Right lobe of liver (tissue), 6 donors: ENCODE results near the gene THSD7B. TPM values are rescaled to one million over a fixed set of nuclear protein-coding genes. Genes with fewer than 3 reads are reported as not detected.

Source experiments
- ATAC-seq, 4 donors: fragments of 200-7000 bp; cut with Tn5 transposase; one replicate each; pipeline ENCODE4 v1.9.1; 2020; ENCODE audit warnings: mild to moderate bottlenecking in 4 of 4, moderate library complexity in 4 of 4
- DNase-seq, 3 donors: peaks; one replicate each; pipeline ENCODE4 v3.0.0-alpha.2; 2020
- H3K27ac ChIP-seq, 3 donors: fragments of 200-600 bp; one replicate each; pipeline ENCODE4 v1.8.0; 2022
- H3K27me3 ChIP-seq, 2 donors: fragments of 200-600 bp; one replicate each; pipeline ENCODE4 v1.8.0; 2022
- H3K36me3 ChIP-seq, 4 donors: fragments of 200-600 bp; sonication (generic) in 1 of 4; one replicate each; pipeline versions ENCODE4 v1.5.1 to v1.8.0; 2017 to 2022; ENCODE audit warnings: control low read depth in 1 of 4
- H3K4me1 ChIP-seq, 4 donors: fragments of 200-600 bp; sonication (generic) in 1 of 4; one replicate each; pipeline versions ENCODE4 v1.5.1 to v1.8.0; 2017 to 2022; ENCODE audit warnings: control low read depth in 1 of 4
- H3K4me3 ChIP-seq, 3 donors: fragments of 200-600 bp; one replicate each; pipeline ENCODE4 v1.8.0; 2022
- H3K9me3 ChIP-seq, 4 donors: fragments of 200-600 bp; sonication (generic) in 1 of 4; one replicate each; pipeline versions ENCODE4 v1.5.1 to v1.8.0; 2017 to 2022; ENCODE audit warnings: control low read depth in 1 of 4
- POLR2A ChIP-seq: fragments of 450-650 bp; IDR thresholded peaks from one replicate; pipeline ENCODE4 v1.6.1; 2017; ENCODE audit warnings: antibody characterized with exemption, mild to moderate bottlenecking
- WGBS: methylation state at CpG from one replicate; pipeline ENCODE4 v1.1.6; 2018; ENCODE audit warnings: low coverage, low lambda C conversion rate; ENCODE audit not compliant: insufficient coverage; ENCODE audit errors: missing lambda C conversion rate; 5-methylcytosine and 5-hydroxymethylcytosine counted together
- intact Hi-C, 2 donors: fragments of 100-400 bp; cut with DNase I; formaldehyde crosslinking; loops; one replicate each; pipeline versions ENCODE4 v1.11.2 to v1.14.1; 2022
- total RNA-seq, 6 experiments: library from RNA; depleted of rRNA in 2 of 6; stranded (reverse); fragments of >200 nt in 2 of 6; fragmentation: NEBNext Ultra II Directional in 3 of 6; extraction: Animal tissue kit (Norgen Biotek cat#: 25700) in 3 of 6; gene quantifications; one replicate each; pipeline versions ENCODE4 v1.1.0 to v1.2.4, GENCODE V29; 2016 to 2023
- TF ChIP-seq, protein P1 (sequence below), 4 donors: fragments of 200-600 bp in 3 of 4; fragments of 450-650 bp in 1 of 4; IDR thresholded peaks; one replicate each; pipeline versions ENCODE4 v1.5.1 to v1.8.0; 2016 to 2022; ENCODE audit warnings: antibody characterized with exemption in 4 of 4, mild to moderate bottlenecking in 2 of 4
- donor health status: DM: no; HTN: yes; CAD: no.
- donor health status: DM: no; HTN: no; CAD: no.
- donor health status: DM: no; HTN: no; CAD: no.
- donor health status: DM: no; HTN: yes; CAD: no.
- donor health status: DM: no; HTN: yes; CAD: no.

Gene THSD7B
- total RNA-seq, 6 experiments from 2014 or later = 0.07 to 0.89 (median 0.24) TPM

DNA sequence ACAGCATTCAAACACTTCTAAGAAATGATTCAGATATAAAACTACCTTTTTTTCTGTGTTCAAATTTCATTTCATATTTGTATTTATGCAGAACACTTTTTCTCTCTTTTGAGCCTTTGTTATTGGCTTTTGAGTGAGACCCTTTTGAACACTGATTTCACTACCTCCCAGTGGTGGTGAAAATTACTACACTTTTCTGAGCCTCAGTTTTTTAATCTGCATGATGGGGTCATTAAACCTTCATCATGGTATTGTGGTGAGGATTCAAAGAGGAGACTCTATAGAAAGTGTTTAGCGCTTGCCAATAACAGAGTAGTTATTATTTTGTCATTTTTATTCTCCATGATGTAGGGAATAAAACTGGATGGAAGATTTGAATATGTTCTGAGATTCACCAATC, 169.8 kb downstream of the THSD7B start:
- ATAC-seq = no peak
- 75% methylated on average over 1 of the region's 1 CpG for WGBS
- no peaks in the 10 kb centered on the region for H3K4me1 ChIP-seq
- H3K9me3 ChIP-seq = no peaks in the 10 kb centered on the region
- H3K4me3 ChIP-seq = no peak overlapping the region
- no peak for DNase-seq
- no peak overlapping the region for H3K27ac ChIP-seq
- TF ChIP-seq, protein P1, sequence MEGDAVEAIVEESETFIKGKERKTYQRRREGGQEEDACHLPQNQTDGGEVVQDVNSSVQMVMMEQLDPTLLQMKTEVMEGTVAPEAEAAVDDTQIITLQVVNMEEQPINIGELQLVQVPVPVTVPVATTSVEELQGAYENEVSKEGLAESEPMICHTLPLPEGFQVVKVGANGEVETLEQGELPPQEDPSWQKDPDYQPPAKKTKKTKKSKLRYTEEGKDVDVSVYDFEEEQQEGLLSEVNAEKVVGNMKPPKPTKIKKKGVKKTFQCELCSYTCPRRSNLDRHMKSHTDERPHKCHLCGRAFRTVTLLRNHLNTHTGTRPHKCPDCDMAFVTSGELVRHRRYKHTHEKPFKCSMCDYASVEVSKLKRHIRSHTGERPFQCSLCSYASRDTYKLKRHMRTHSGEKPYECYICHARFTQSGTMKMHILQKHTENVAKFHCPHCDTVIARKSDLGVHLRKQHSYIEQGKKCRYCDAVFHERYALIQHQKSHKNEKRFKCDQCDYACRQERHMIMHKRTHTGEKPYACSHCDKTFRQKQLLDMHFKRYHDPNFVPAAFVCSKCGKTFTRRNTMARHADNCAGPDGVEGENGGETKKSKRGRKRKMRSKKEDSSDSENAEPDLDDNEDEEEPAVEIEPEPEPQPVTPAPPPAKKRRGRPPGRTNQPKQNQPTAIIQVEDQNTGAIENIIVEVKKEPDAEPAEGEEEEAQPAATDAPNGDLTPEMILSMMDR (IDR thresholded peaks at IDR 0.05) = no peak
- H3K27me3 ChIP-seq = no peaks in the 10 kb centered on the region
- H3K36me3 ChIP-seq = no peaks in the 10 kb centered on the region
- intact Hi-C loops = no loop called here

DNA sequence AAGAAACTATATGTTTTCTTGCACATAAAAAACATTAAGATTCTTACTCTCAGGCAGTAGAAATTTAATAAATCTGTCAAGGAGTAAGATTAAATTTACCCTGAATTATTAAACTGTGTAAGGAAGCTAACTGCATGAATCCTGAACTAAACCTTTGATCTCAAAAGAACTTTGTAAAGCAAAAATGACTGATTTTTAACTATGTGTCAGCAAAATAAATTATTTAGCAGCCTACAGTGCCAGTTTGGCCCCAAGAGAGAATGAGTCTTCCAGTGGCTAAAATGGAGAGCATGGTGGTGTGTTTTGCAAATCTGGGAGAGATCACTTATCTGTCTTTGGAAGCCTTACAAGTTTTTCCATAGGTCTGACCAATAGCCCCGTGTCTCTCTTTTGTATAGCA, 190.7 kb downstream of the THSD7B start:
- Histone ChIP-seq H3K9me3 (no peaks in the 10 kb centered on the region), H3K27ac (no peak overlapping the region), H3K36me3 (no peaks in the 10 kb centered on the region), H3K27me3 (no peaks in the 10 kb centered on the region), H3K4me1 (no peaks in the 10 kb centered on the region), H3K4me3 (no peak overlapping the region)
- DNase-seq (no peak), ATAC-seq (no peak)
- intact Hi-C loops = no loop called here
- 33% methylated on average over 1 of the region's 1 CpG for WGBS
- no peak for TF ChIP-seq POLR2A
- TF ChIP-seq, protein P1 (IDR thresholded peaks at IDR 0.05) = no peak

DNA sequence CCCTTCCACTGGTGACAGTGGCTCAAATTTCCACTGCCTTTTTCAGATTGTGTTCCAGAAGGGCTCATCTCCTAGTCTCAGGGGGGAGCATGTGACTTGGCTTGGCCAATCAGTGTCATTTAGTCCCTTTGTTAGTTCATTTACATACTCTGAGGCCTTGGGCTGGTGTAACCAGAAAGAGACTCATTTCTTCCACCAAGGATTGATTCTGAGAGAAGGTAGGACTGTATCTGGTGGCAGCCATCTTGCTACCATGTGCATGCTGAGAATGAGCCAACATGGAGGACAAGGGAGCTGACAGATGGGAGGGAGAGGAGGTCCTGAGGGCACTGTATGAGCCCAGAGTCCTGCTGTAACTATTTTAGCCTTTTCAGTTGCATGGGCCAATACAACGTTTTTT, 191.7 kb downstream of the THSD7B start:
- intact Hi-C loops = no loop called here
- Histone ChIP-seq H3K9me3 (no peaks in the 10 kb centered on the region), H3K36me3 (no peaks in the 10 kb centered on the region), H3K4me1 (no peaks in the 10 kb centered on the region), H3K4me3 (no peak overlapping the region), H3K27me3 (no peaks in the 10 kb centered on the region), H3K27ac (no peak overlapping the region)
- no peak for DNase-seq
- TF ChIP-seq, protein P1 (IDR thresholded peaks at IDR 0.05) = no peak
- no peak for TF ChIP-seq POLR2A
- 40% methylated on average over 1 of the region's 1 CpG for WGBS
- ATAC-seq = no peak

DNA sequence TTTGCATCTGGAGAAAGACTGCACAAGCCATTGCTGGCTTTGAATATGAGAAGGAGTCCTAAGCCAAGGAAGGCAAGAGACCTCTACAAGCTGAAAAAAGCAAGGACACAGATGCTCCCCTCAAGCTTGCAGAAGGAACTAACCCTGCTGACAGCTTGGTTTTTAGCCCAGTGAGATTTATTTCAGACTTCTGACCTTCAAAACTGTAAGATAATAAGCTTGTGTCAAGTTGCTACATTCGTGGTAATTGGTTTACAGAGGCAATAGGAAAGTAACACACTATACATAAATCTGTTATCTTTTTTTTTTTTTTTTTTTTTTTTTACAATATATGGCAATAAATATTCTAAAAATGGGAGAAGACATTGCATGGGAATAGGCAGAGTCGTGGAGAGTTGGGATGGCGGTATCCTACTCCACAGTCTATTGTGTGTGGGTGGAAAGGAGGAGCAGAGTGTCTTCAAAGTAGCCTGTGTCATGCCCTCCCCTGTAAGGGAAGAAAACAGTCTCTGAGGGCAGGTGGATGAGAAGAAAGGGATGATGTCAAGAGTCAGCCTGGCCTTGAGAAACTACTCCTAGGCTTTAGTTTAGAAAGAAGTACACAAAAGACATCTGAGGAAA, 196.9 kb downstream of the THSD7B start:
- 60% methylated on average over 3 of the region's 3 CpGs for WGBS
- intact Hi-C loops = no loop called here
- no peak overlapping the region for H3K27ac ChIP-seq
- H3K4me1 ChIP-seq = no peaks in the 10 kb centered on the region
- DNase-seq (no peak), ATAC-seq (no peak)
- no peak overlapping the region for H3K4me3 ChIP-seq
- H3K36me3 ChIP-seq = no peaks in the 10 kb centered on the region
- TF ChIP-seq POLR2A = no peak
- TF ChIP-seq, protein P1 (IDR thresholded peaks at IDR 0.05) = no peak
- no peaks in the 10 kb centered on the region for H3K9me3 ChIP-seq
- H3K27me3 ChIP-seq = no peaks in the 10 kb centered on the region

- no peaks in the 10 kb centered on the region for H3K9me3 ChIP-seq
- no peak for DNase-seq
- no peaks in the 10 kb centered on the region for H3K4me1 ChIP-seq
- H3K27me3 ChIP-seq = no peaks in the 10 kb centered on the region
- peak in 1 of 4 donors; percentile 34 for ATAC-seq
- TF ChIP-seq, protein P1 (IDR thresholded peaks at IDR 0.05) = no peak
- no peak for TF ChIP-seq POLR2A
- no peak overlapping the region for H3K4me3 ChIP-seq
- no peaks in the 10 kb centered on the region for H3K36me3 ChIP-seq
- intact Hi-C loops = no loop called here
- 39% methylated on average over 5 of the region's 5 CpGs for WGBS
- H3K27ac ChIP-seq = no peak overlapping the region
Measured at GRCh38 chr2:136966485-136966884, 201.1 kb downstream of the THSD7B start.
